BJ (cell line): ENCODE data around the gene ACO2. TPM values are rescaled to one million over a fixed set of nuclear protein-coding genes. Genes with fewer than 3 reads are reported as not detected.

Source experiments
- CTCF ChIA-PET: fragments of 350-600 bp; formaldehyde crosslinking; extraction: SDS; loops from one replicate; lab custom pipeline; 2021; ENCODE audit warnings: antibody characterized with exemption, inconsistent platforms; lab: Yijun Ruan, JAX
- POLR2A ChIA-PET: fragments of 300-600 bp; sonication (Branson Sonifier 250); formaldehyde crosslinking; extraction: SDS; loops from one replicate; lab custom pipeline; 2021; ENCODE audit warnings: antibody characterized with exemption; lab: Charles Lee
- DNase-seq: peaks from one replicate; pipeline ENCODE4 v3.0.0-alpha.2; 2011; ENCODE audit warnings: low read depth
- H3K27me3 ChIP-seq: 2 replicates; pipeline ENCODE4 v1.6.0; 2011; ENCODE audit warnings: low read length; ENCODE audit not compliant: control insufficient read depth, insufficient read depth
- H3K36me3 ChIP-seq: 2 replicates; pipeline ENCODE4 v1.5.1; 2011; ENCODE audit warnings: low read length; ENCODE audit not compliant: control insufficient read depth, insufficient read depth
- H3K4me3 ChIP-seq: 2 replicates; pipeline ENCODE4 v1.5.1; 2011; ENCODE audit warnings: low read depth, mild to moderate bottlenecking, control low read depth, low read length
- polyA plus RNA-seq: library from polyadenylated mRNA; depleted of rRNA; stranded (reverse); fragments of >200 nt; gene quantifications from 2 replicates; pipeline ENCODE4 v1.2.3, GENCODE V29; 2011
- TF ChIP-seq, protein P1 (sequence below): IDR thresholded peaks from 2 replicates; pipeline ENCODE4 v1.5.1; 2011; ENCODE audit warnings: low read depth, mild to moderate bottlenecking, control low read depth, inconsistent platforms, low read length, moderate library complexity; ENCODE audit not compliant: insufficient read depth

ACO2 gene
- polyA plus RNA-seq, 1 experiment, result 60.5 TPM

DNA sequence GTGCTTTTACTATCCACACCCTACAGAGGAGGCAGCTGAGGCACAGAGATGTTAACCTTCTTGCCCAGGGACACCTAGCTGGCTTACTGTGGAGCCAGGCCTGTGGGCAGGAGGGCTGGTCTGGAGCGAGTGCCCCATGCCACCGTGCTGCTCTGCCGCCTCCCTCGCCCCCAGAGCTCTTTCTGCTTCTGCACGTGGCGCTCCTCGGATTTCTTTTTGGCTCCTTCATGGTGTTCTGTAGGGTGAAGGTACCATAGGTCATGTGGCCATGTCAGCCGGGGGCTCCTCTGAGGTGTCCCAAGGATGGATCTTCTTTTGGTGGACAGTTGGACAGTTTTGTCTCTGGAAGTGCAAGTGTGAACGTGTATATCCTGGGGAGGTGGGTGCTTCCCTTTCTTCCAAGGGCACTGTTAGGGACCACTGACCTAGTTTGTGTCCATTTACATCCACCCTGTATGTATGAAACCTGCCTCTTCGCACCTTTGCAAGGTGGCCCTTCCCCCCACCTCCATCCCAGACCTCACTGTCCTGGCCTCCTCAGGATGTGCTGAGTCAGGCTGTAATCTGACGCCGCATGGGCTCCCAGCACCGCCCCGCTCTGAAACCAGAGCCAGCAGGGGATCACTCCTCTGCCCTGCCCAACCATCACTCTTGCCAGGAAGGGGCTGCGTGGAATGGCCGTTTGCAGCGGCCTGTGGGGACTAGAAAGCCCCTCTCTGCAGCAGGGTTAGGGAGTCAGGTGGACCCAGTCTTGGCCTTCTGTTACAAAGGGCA, 43.7 kb downstream of the ACO2 start:
- CTCF ChIA-PET, result interaction anchor here (0.5 to 10.9 kb wide), 5 partner anchors 10 to 589 kb away, joined by 3 to 170 read pairs (median 3); no protein-coding TSS in a partner anchor
- H3K36me3 ChIP-seq, result peaks cover 15% of the 10 kb centered on the region

GRCh38 chr22:41513391-41513790, 44.5 kb downstream of the ACO2 start:
- POLR2A ChIA-PET, result no interaction called here
- no peak overlapping the region for H3K4me3 ChIP-seq
- CTCF ChIA-PET, result interaction anchor here (0.5 to 10.9 kb wide), 4 partner anchors 14 to 590 kb away, joined by 3 to 170 read pairs (median 3); no protein-coding TSS in a partner anchor

More for the DNA sequence above, 43.7 kb downstream of the ACO2 start:
- Histone ChIP-seq H3K4me3 (no peak overlapping the region), H3K27me3 (no peaks in the 10 kb centered on the region)
- POLR2A ChIA-PET, result no interaction called here
- TF ChIP-seq, protein P1, sequence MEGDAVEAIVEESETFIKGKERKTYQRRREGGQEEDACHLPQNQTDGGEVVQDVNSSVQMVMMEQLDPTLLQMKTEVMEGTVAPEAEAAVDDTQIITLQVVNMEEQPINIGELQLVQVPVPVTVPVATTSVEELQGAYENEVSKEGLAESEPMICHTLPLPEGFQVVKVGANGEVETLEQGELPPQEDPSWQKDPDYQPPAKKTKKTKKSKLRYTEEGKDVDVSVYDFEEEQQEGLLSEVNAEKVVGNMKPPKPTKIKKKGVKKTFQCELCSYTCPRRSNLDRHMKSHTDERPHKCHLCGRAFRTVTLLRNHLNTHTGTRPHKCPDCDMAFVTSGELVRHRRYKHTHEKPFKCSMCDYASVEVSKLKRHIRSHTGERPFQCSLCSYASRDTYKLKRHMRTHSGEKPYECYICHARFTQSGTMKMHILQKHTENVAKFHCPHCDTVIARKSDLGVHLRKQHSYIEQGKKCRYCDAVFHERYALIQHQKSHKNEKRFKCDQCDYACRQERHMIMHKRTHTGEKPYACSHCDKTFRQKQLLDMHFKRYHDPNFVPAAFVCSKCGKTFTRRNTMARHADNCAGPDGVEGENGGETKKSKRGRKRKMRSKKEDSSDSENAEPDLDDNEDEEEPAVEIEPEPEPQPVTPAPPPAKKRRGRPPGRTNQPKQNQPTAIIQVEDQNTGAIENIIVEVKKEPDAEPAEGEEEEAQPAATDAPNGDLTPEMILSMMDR, result no peak
- no peak for DNase-seq

GRCh38 chr22:41516462-41516861, 47.5 kb downstream of the ACO2 start:
- no peak for DNase-seq
- Histone ChIP-seq H3K27me3 (no peaks in the 10 kb centered on the region), H3K36me3 (peaks cover 18% of the 10 kb centered on the region), H3K4me3 (no peak overlapping the region)
- TF ChIP-seq, protein P1, result no peak
- ChIA-PET POLR2A (interaction anchor here (0.6 kb wide), 1 partner anchor 36 kb away, joined by 3 read pairs; no protein-coding TSS in a partner anchor), CTCF (interaction anchor here (1.1 to 10.9 kb wide), 8 partner anchors 11 to 590 kb away, joined by 3 to 170 read pairs (median 6); no protein-coding TSS in a partner anchor)

More at GRCh38 chr22:41513391-41513790, 44.5 kb downstream of the ACO2 start:
- Histone ChIP-seq H3K27me3 (no peaks in the 10 kb centered on the region), H3K36me3 (peaks cover 15% of the 10 kb centered on the region)
- DNase-seq, result no peak
- TF ChIP-seq, protein P1, result no peak

- Histone ChIP-seq H3K27me3 (no peaks in the 10 kb centered on the region), H3K4me3 (no peak overlapping the region), H3K36me3 (peaks cover 18% of the 10 kb centered on the region)
- DNase-seq, result no peak
- ChIA-PET CTCF (interaction anchor here (0.7 to 10.9 kb wide), 36 partner anchors 9 to 796 kb away, joined by 3 to 170 read pairs (median 4); partner anchors contain the start of genes ACO2, PHF5A, POLR3H and TEF), POLR2A (interaction anchor here (0.6 kb wide), 1 partner anchor 37 kb away, joined by 3 read pairs; no protein-coding TSS in a partner anchor)
- TF ChIP-seq, protein P1, result peak; percentile 88
Measured at GRCh38 chr22:41517172-41518047, 48.5 kb downstream of the ACO2 start.
